HG03575 (cell line): ENCODE measurements around the gene NAV2.

Experiments
- ATAC-seq: cut with Tn5 transposase; IDR thresholded peaks from one replicate; pipeline ENCODE4 v1.9.1; 2021; ENCODE audit not compliant: unreplicated experiment, insufficient number of reproducible peaks, low FRiP score; ENCODE audit errors: extremely low read depth

Gene NAV2

DNA sequence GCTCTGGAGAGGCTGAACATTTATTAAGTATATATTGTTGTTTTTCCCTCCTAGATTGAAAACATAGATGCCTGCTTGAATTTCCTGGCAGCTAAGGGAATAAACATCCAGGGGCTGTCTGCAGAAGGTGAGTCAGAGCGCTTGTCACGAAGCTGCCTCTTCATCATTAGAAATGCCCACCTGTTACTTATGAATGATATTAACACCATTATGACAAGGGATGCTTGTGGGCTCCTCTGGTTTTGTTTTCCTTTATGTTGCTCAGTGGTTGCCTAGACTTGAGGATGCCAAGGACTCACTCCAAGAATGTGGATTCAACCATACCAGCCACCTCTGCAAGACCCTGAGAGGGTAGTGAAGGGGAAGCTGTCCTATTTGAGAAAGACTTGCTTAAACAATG is 156.2 kb downstream of the NAV2 start:
- ATAC-seq: no peak

DNA sequence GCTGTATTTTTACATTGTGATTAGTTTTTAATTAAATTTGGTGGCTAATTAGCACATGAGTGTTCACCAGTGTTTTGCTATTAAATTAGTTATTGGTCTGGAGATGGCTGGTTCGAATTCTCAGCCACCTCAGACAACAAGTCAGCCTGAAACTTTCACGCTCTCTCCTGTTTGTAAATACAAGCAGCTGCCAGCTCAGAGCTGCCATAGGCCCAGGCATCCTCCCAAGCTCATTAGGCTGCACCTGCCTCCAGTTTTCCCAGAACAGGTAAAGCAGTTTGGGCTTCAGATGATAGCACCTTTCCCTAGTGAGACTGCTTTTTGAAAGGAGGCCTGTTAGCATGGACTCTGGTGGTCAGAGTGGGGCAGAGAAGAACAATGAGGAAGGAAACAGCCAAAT is 156.8 kb downstream of the NAV2 start:
- no peak for ATAC-seq

DNA sequence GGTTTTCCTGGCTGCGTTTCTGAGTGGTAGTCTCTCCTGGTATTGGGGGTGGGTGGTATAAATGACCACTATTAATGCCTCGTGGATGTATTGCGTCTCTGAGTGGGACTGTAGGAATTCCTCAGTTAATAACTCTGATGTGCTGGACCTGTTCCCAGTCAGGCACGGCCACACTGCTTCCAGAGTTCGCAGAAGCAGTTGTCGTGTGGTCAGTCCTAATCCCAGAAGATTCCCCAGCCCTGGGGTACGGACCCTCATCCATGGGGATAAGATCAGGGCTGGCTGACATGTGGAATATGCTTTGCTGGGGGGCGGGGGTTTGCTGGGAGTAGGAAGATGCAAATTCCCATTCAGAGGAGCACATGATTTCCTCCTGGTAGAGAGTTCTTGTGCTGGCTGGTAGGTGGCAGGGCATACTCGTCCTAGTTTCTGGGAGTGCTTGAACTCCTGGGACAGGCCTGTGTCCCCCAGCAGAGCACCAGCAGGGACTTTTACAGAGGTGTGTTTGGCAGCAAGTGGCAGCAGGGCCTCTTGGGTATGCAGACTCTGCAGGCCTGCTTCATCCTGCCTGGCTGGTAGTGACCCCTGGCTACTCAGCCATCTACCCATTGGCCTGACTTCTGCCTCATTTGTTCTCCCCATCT is 157.4 kb downstream of the NAV2 start:
- no peak for ATAC-seq

GRCh38 chr11:19871531-19871930 is 158.9 kb downstream of the NAV2 start:
- no peak for ATAC-seq

- ATAC-seq: no peak
Observed at GRCh38 chr11:19872512-19873145, 160.0 kb downstream of the NAV2 start.

GRCh38 chr11:19873730-19874129 is 161.1 kb downstream of the NAV2 start:
- no peak for ATAC-seq

DNA sequence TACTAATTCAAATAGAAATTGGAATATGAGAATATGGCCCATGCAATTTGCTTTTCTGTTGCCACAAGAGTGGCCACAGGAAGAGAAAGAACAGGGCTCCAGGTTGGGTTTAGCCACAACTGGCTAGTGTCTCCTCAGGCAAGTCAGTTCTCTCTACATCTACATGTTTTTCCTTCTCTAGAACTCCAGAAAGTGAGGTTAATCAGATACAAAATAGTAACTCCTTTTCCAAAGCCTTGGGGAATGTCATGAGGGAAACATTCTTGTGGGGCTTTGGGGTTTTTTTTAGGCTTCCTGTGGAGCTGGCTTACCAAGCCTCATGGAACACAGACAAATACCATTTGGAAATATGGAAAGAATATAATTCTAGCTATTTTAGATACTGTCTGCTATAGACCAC is 161.6 kb downstream of the NAV2 start:
- ATAC-seq: no peak

GRCh38 chr11:19876750-19877149 is 164.1 kb downstream of the NAV2 start:
- no peak for ATAC-seq

- ATAC-seq: no peak
Observed at GRCh38 chr11:19878520-19878919, 165.9 kb downstream of the NAV2 start.

GRCh38 chr11:19879307-19880087 is 166.9 kb downstream of the NAV2 start:
- no peak for ATAC-seq

- no peak for ATAC-seq
Observed at GRCh38 chr11:19880088-19880345, 167.4 kb downstream of the NAV2 start.

GRCh38 chr11:19881177-19881576 is 168.5 kb downstream of the NAV2 start:
- ATAC-seq: no peak

GRCh38 chr11:19882356-19882755 is 169.7 kb downstream of the NAV2 start:
- ATAC-seq: no peak

DNA sequence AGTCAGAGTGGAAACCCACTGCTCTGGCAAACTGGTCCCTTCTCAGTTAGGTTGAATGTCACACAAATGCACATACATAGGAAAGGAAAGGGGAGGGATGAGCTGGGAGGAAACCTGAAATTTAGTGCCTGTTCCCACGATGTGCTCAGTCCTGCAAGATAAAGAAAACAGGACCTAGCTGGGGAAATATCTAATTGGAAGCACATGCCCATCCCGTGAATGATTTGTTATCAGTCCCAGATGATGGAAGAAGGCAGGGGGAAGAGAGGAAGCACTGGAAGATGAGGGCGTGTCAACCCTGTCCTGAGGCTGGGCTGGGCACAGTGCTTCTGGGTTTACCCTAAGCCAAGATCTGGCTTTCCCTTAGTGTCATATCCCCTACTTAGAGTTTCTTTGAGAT is 173.9 kb downstream of the NAV2 start:
- no peak for ATAC-seq

- no peak for ATAC-seq
Observed at GRCh38 chr11:19887842-19888241, 175.2 kb downstream of the NAV2 start.

GRCh38 chr11:19889531-19889930 is 176.9 kb downstream of the NAV2 start:
- no peak for ATAC-seq

DNA sequence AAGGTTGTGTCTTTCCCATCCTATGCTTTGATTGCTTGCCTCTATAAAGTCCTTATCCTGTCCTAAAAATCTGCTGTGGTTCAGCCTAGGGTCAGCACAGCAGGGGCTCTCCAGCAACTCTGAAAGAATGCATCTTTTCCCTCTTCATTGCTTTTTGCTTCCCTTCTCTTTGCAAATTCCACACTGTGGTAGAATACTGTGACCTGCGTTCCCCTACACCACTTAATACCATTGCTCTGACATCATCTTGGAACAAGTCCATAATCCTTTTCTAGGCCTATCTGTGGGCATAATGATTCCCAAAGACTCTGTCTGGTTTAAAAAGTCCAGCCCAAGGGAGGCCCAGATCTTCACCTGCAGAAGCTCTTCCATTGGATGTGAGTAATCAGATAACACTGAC is 177.7 kb downstream of the NAV2 start:
- ATAC-seq: no peak

- no peak for ATAC-seq
Observed at GRCh38 chr11:19891022-19891421, 178.4 kb downstream of the NAV2 start.

DNA sequence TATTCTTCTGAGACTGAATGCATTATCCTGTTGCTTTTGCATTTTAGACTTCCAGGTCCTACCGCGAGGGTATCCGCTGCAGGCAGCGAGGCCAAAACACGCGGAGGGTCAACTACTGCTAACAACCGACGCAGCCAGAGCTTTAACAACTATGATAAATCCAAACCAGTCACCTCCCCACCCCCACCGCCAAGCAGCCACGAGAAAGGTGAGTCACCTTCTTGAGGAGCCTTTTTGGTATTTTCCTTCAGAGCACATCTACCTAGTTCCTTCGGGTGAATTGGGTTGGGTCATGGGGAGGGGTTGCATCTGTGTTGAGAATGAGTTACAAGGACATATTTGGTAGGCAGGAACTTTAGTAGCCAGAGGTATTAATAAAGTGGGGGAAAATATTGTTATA is 179.8 kb downstream of the NAV2 start:
- ATAC-seq: no peak

DNA sequence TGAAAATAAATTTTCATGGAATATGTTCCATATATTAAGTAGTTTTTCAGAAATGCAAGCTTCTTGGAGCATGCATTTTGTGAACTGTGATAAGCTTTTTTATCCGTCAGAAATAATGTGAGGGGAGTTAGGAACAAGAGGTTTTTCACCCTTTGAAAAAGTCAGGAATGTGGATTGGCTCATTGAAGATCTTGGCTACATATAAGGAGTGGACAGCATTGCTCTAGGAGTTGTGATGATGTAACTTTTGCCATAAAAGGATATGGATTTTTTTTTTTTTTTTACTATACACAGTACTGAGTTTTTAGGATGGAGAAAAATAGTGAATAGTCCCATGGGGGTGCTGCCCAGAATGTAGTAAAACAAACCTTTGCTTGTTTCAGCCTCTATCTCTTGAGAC is 180.2 kb downstream of the NAV2 start:
- no peak for ATAC-seq

GRCh38 chr11:19894404-19894803 is 181.8 kb downstream of the NAV2 start:
- ATAC-seq: no peak
